GM21526 (cell line): Measurements from ENCODE around the gene DPP7.
"Not testable (repeated sequence)": the region's sequence is repeated elsewhere in the genome, so short reads cannot be mapped to it uniquely, and the experiment has no call there.

Source experiments
- ATAC-seq: cut with Tn5 transposase; IDR thresholded peaks from one replicate; pipeline ENCODE4 v1.9.1; 2021; ENCODE audit warnings: moderate library complexity; ENCODE audit not compliant: unreplicated experiment, low FRiP score

DPP7 gene

GRCh38 chr9:137077010-137077747 is 37.4 kb downstream of the DPP7 start, which contains the start of gene UAP1L1:
TSS of gene UAP1L1 (plus strand) at chr9:137077517. CDS start at chr9:137077533, 16 bp downstream.
- no peak for ATAC-seq

GRCh38 chr9:137076636-137077009 is 37.9 kb downstream of the DPP7 start:
- no peak for ATAC-seq

- ATAC-seq = no peak
These were observed 39.2 kb downstream of the DPP7 start for GRCh38 chr9:137075275-137075775.

GRCh38 chr9:137074657-137075274 is 39.8 kb downstream of the DPP7 start:
- ATAC-seq = no peak

- no peak for ATAC-seq
These were observed 40.5 kb downstream of the DPP7 start for GRCh38 chr9:137073992-137074399.

- no peak for ATAC-seq
These were observed 43.3 kb downstream of the DPP7 start for GRCh38 chr9:137071282-137071681.

GRCh38 chr9:137070906-137071275 is 43.6 kb downstream of the DPP7 start:
- no peak for ATAC-seq

GRCh38 chr9:137070201-137070905 is 44.2 kb downstream of the DPP7 start, which contains the start of gene SAPCD2:
TSS of gene SAPCD2 (minus strand) at chr9:137070557. CDS start at chr9:137070460, 97 bp downstream.
- peak; percentile 71 for ATAC-seq

- peak; percentile 3 for ATAC-seq
These were observed 44.9 kb downstream of the DPP7 start for GRCh38 chr9:137069508-137070091.

GRCh38 chr9:137068539-137069507 is 45.7 kb downstream of the DPP7 start:
- no peak for ATAC-seq

GRCh38 chr9:137067860-137068538 is 46.5 kb downstream of the DPP7 start:
- no peak for ATAC-seq

- no peak for ATAC-seq
These were observed 48.3 kb downstream of the DPP7 start for GRCh38 chr9:137066096-137066861.

GRCh38 chr9:137065336-137065967 is 49.1 kb downstream of the DPP7 start:
- no peak for ATAC-seq

- ATAC-seq = no peak
These were observed 49.7 kb downstream of the DPP7 start for GRCh38 chr9:137064880-137065164.

- no peak for ATAC-seq
These were observed 50.3 kb downstream of the DPP7 start for GRCh38 chr9:137064027-137064879.

- ATAC-seq = no peak
These were observed 51.1 kb downstream of the DPP7 start for GRCh38 chr9:137063311-137064026.

GRCh38 chr9:137062798-137063197 is 51.7 kb downstream of the DPP7 start:
- not testable (repeated sequence) for ATAC-seq
